SH-SY5Y (cell line): ENCODE results near the gene AKAP6.

Experiments
- GATA2 ChIP-seq: IDR thresholded peaks from 2 replicates; pipeline ENCODE4 v1.6.1; 2011; ENCODE audit warnings: mild to moderate bottlenecking, low read depth, low read length
- GATA3 ChIP-seq: IDR thresholded peaks from 2 replicates; pipeline ENCODE4 v1.6.1; 2011; ENCODE audit warnings: low read depth, mild to moderate bottlenecking, low read length, moderate library complexity

- no peak for TF ChIP-seq GATA2
- no peak for TF ChIP-seq GATA3
These were observed 381.2 kb downstream of the AKAP6 start for GRCh38 chr14:32710231-32710671.
